Osteocyte (in vitro differentiated cells): ENCODE results near the gene MYBPC3. TPM values are rescaled to one million over a fixed set of nuclear protein-coding genes. Genes with fewer than 3 reads are reported as not detected.
A peak's percentile ranks its signal among the peaks of the same experiment; 100 is the strongest.

Experiments
- DNase-seq: peaks from one replicate; pipeline ENCODE4 v3.0.0; 2021; ENCODE audit warnings: mixed read lengths; ENCODE audit not compliant: unreplicated experiment; ENCODE audit errors: extremely low spot score
- H3K27ac Mint-ChIP-seq: one replicate; pipeline ENCODE4 v1.8.0; 2021; ENCODE audit warnings: mild to moderate bottlenecking, mixed read lengths; ENCODE audit not compliant: unreplicated experiment
- H3K27me3 Mint-ChIP-seq: one replicate; pipeline ENCODE4 v1.8.0; 2021; ENCODE audit warnings: mixed read lengths; ENCODE audit not compliant: unreplicated experiment
- H3K36me3 Mint-ChIP-seq: one replicate; pipeline ENCODE4 v1.8.0; 2021; ENCODE audit warnings: mixed read lengths; ENCODE audit not compliant: unreplicated experiment
- H3K4me1 Mint-ChIP-seq: one replicate; pipeline ENCODE4 v1.8.0; 2021; ENCODE audit warnings: mixed read lengths; ENCODE audit not compliant: unreplicated experiment
- H3K4me3 Mint-ChIP-seq: one replicate; pipeline ENCODE4 v1.8.0; 2021; ENCODE audit warnings: mild to moderate bottlenecking, moderate library complexity, mixed read lengths; ENCODE audit not compliant: unreplicated experiment
- H3K9me3 Mint-ChIP-seq: one replicate; pipeline ENCODE4 v1.8.0; 2021; ENCODE audit warnings: mixed read lengths; ENCODE audit not compliant: unreplicated experiment
- total RNA-seq: library from RNA; stranded (reverse); gene quantifications from 2 replicates; pipeline ENCODE4 v1.2.1, GENCODE V29; 2021
- TF ChIP-seq, protein P1 (sequence below): fragments of 200-600 bp; sonication (generic); IDR thresholded peaks from 2 replicates; pipeline ENCODE4 v1.5.0; 2021; ENCODE audit warnings: antibody characterized with exemption, mild to moderate bottlenecking, moderate library complexity

Gene MYBPC3
- total RNA-seq, 1 donor from 2014 or later, result not detected

DNA sequence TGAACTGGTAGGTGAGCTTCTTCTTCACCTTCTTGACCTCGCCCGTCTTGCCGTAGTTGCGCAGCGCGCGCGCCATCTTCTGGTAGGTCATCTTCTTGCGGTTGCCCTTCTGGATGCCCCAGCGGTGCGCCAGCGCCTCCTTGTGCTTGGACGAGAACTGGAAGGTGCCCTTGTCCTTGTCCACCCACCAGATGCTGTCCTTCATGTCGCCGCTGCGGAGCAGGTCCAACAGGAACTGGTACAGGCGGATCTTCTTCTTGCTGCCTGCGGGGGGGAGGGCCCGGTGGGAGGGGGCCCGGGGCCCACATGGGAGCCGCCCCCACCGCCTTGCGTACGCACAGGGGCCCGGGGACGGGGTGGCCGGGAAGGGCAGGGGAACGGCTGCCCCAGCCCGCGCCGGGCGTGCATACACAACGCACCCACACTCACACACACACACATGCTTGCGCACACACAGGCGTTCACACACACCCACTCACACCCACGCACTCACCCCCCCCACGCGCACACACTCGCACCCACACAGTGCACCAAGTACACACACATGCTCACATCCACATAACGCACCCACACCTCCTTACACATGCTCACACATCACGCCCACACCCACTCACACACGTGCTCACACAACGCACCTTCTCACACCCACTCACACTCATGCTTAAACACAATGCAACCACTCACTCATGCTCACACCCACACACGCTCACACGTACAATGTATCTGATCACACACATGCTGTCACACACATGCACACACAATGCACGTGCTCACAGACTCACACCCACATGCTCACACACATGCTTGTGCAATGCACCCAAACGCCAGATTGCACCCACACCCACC is 3.0 kb upstream of the MYBPC3 start:
- no peak overlapping the region for H3K27ac Mint-ChIP-seq
- peaks cover 4% of the 10 kb centered on the region for H3K4me1 Mint-ChIP-seq
- TF ChIP-seq, protein P1, sequence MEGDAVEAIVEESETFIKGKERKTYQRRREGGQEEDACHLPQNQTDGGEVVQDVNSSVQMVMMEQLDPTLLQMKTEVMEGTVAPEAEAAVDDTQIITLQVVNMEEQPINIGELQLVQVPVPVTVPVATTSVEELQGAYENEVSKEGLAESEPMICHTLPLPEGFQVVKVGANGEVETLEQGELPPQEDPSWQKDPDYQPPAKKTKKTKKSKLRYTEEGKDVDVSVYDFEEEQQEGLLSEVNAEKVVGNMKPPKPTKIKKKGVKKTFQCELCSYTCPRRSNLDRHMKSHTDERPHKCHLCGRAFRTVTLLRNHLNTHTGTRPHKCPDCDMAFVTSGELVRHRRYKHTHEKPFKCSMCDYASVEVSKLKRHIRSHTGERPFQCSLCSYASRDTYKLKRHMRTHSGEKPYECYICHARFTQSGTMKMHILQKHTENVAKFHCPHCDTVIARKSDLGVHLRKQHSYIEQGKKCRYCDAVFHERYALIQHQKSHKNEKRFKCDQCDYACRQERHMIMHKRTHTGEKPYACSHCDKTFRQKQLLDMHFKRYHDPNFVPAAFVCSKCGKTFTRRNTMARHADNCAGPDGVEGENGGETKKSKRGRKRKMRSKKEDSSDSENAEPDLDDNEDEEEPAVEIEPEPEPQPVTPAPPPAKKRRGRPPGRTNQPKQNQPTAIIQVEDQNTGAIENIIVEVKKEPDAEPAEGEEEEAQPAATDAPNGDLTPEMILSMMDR, result peak; percentile 93
- no peaks in the 10 kb centered on the region for H3K27me3 Mint-ChIP-seq
- H3K4me3 Mint-ChIP-seq, result peak overlapping the region; percentile 55
- peak; percentile 95 for DNase-seq
- H3K36me3 Mint-ChIP-seq, result no peaks in the 10 kb centered on the region
- H3K9me3 Mint-ChIP-seq, result no peaks in the 10 kb centered on the region

GRCh38 chr11:47354913-47355282 is 2.4 kb upstream of the MYBPC3 start:
- peak overlapping the region; percentile 55 for H3K4me3 Mint-ChIP-seq
- no peaks in the 10 kb centered on the region for H3K36me3 Mint-ChIP-seq
- no peaks in the 10 kb centered on the region for H3K27me3 Mint-ChIP-seq
- DNase-seq, result no peak
- TF ChIP-seq, protein P1, result no peak
- H3K4me1 Mint-ChIP-seq, result peaks cover 4% of the 10 kb centered on the region
- H3K9me3 Mint-ChIP-seq, result no peaks in the 10 kb centered on the region
- no peak overlapping the region for H3K27ac Mint-ChIP-seq

- Mint-ChIP-seq H3K27me3 (no peaks in the 10 kb centered on the region), H3K4me1 (peaks cover 4% of the 10 kb centered on the region), H3K9me3 (no peaks in the 10 kb centered on the region), H3K27ac (peak overlapping the region; percentile 37), H3K4me3 (peak overlapping the region; percentile 4), H3K36me3 (no peaks in the 10 kb centered on the region)
- TF ChIP-seq, protein P1, result no peak
- no peak for DNase-seq
Observed at GRCh38 chr11:47353978-47354774, 1.7 kb upstream of the MYBPC3 start.

GRCh38 chr11:47351156-47352126 is 1.1 kb downstream of the MYBPC3 start:
- H3K27ac Mint-ChIP-seq, result no peak overlapping the region
- no peak overlapping the region for H3K4me3 Mint-ChIP-seq
- no peaks in the 10 kb centered on the region for H3K27me3 Mint-ChIP-seq
- DNase-seq, result no peak
- no peaks in the 10 kb centered on the region for H3K36me3 Mint-ChIP-seq
- TF ChIP-seq, protein P1, result no peak
- H3K9me3 Mint-ChIP-seq, result no peaks in the 10 kb centered on the region
- H3K4me1 Mint-ChIP-seq, result peaks cover 4% of the 10 kb centered on the region
